AG04449 (cell line): Measurements from ENCODE around the gene ARPC1A.
A peak's percentile ranks its signal among the peaks of the same experiment; 100 is the strongest.

Experiments
- CTCF ChIA-PET: fragments of 350-600 bp; formaldehyde crosslinking; extraction: SDS; loops from one replicate; lab custom pipeline; 2021; ENCODE audit warnings: antibody characterized with exemption; lab: Yijun Ruan, JAX
- POLR2A ChIA-PET: fragments of 400-600, 350-600 bp; formaldehyde crosslinking; extraction: SDS; loops from one replicate; lab custom pipeline; 2020; ENCODE audit warnings: antibody characterized with exemption, inconsistent platforms; lab: Yijun Ruan, JAX
- DNase-seq: peaks from one replicate; pipeline ENCODE4 v3.0.0-alpha.2; 2010; ENCODE audit warnings: low read depth, low spot score
- H3K4me3 ChIP-seq: 2 replicates; pipeline ENCODE4 v1.5.1; 2011; ENCODE audit warnings: low read depth, mild to moderate bottlenecking, control low read depth, low read length
- TF ChIP-seq, protein P1 (sequence below): IDR thresholded peaks from one replicate; pipeline ENCODE4 v1.5.1; 2011; ENCODE audit warnings: mild to moderate bottlenecking, moderate library complexity, low read length, control low read depth, inconsistent platforms; ENCODE audit not compliant: insufficient read depth; ENCODE audit errors: missing control alignments

ARPC1A gene

DNA sequence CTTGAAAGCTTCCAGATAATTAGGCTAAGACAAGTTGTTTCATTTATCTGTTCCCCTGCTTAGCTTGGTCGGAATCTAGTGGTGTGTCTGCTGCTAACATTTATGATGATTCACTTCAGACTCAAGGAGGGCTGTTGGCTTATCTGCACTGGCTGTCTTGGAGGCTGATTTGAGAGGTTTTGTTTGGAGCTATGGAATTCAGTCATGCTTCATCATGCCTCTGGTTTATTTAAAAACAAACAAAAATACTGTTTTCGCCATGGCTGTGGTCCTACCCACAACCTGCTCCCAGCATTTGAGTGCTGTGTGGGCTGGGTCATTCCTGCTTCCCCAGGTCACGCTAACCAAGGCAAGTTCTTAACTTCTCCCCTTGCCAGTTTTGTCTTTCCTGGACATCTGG is 37.1 kb downstream of the ARPC1A start:
- ChIA-PET CTCF (interaction anchor here (1.9 kb wide), 1 partner anchor 52 kb away, joined by 5 read pairs; no protein-coding TSS in a partner anchor), POLR2A (interaction anchor here (1.2 kb wide), 1 partner anchor 13 kb away, joined by 4 read pairs; no protein-coding TSS in a partner anchor)
- TF ChIP-seq, protein P1, sequence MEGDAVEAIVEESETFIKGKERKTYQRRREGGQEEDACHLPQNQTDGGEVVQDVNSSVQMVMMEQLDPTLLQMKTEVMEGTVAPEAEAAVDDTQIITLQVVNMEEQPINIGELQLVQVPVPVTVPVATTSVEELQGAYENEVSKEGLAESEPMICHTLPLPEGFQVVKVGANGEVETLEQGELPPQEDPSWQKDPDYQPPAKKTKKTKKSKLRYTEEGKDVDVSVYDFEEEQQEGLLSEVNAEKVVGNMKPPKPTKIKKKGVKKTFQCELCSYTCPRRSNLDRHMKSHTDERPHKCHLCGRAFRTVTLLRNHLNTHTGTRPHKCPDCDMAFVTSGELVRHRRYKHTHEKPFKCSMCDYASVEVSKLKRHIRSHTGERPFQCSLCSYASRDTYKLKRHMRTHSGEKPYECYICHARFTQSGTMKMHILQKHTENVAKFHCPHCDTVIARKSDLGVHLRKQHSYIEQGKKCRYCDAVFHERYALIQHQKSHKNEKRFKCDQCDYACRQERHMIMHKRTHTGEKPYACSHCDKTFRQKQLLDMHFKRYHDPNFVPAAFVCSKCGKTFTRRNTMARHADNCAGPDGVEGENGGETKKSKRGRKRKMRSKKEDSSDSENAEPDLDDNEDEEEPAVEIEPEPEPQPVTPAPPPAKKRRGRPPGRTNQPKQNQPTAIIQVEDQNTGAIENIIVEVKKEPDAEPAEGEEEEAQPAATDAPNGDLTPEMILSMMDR = no peak
- peak; percentile 61 for DNase-seq
- H3K4me3 ChIP-seq = no peak overlapping the region

DNA sequence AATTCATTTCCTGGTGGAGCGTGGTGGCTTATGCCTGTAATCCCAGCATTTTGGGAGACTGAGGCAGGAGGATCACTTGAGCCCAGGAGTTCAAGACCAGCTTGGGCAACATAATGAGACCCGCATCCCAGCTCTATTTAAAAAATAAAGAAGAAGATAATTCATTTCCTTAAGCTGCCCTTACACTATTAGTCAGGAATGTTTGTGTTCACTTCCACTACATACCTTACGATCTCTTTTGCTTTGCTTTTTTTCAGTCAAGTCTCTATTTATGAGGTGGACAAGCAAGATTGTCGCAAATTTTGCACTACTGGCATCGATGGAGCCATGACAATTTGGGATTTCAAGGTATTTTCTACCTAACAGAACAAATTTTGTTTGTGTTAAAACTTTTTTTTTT is 37.6 kb downstream of the ARPC1A start:
- no peak overlapping the region for H3K4me3 ChIP-seq
- TF ChIP-seq, protein P1 = no peak
- CTCF ChIA-PET = interaction anchor here (1.9 kb wide), 1 partner anchor 52 kb away, joined by 5 read pairs; no protein-coding TSS in a partner anchor
- POLR2A ChIA-PET = interaction anchor here (1.2 kb wide), 1 partner anchor 12 kb away, joined by 4 read pairs; no protein-coding TSS in a partner anchor
- no peak for DNase-seq

DNA sequence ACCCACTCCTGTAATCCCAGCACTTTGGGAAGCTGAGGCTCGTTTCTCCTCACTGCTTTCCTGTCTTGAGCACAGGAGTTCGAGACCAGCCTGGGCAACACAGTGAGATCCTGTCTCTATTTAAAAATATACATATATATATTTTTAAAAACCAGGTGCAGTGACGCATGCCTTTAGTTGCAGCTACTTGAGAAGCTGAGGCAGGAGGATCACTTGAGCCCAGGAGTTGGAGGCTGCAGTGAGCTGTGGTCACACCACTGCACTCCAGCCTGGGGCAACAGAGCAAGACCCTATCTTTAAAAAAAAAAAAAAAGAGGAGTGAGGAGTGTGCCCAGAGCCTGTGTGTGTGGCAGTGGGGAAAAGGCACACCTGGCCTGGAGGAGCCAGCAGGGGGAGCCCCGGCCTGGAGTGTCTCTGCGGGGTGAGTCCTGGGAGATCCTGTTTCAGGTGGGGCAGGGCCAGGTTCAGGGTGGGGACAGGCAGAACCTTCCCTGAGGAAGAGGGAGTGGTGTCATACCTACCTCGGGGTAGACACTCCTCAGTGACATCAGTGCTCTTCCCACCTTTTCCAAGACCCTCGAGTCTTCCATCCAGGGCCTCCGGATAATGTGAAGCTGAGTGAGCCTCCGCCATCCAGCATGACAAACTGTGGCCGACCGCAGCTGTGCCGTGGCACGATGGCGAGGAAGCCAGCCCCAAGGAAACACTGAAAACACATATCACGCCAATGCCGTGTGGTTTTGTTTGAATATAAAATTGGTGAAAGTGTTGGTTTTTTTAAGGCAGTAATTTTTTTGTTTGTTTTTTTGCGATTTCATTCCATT is 39.8 kb downstream of the ARPC1A start:
- TF ChIP-seq, protein P1 = peak; percentile 63
- no peak overlapping the region for H3K4me3 ChIP-seq
- POLR2A ChIA-PET = no interaction called here
- CTCF ChIA-PET = interaction anchor here (0.8 to 1.7 kb wide), 5 partner anchors 8 to 51 kb away, joined by 3 to 5 read pairs (median 3); partner anchors contain the start of gene ARPC1B
- DNase-seq = no peak

DNA sequence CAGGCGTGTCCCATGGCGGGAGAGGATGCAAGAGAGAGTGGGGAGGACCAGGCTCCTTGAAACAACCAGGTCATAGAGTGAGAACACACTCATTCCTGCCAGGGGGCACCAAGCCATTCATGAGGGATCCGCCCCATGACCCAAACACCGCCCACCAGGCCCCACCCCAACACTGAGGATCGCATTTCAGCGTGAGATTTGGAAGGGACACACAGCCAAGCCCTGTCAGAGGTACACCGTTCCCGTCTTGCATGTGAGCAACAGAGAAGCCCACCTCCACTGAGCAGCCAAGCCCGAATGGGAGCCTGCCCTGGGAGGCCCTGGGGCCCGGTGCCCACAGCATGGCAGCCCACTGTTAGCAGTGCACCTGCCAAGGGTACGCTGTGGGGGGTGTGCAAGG is 40.9 kb downstream of the ARPC1A start:
- H3K4me3 ChIP-seq = no peak overlapping the region
- DNase-seq = no peak
- CTCF ChIA-PET = interaction anchor here (0.7 to 1.7 kb wide), 4 partner anchors 20 to 49 kb away, joined by 3 to 5 read pairs (median 3); no protein-coding TSS in a partner anchor
- POLR2A ChIA-PET = no interaction called here
- TF ChIP-seq, protein P1 = no peak

DNA sequence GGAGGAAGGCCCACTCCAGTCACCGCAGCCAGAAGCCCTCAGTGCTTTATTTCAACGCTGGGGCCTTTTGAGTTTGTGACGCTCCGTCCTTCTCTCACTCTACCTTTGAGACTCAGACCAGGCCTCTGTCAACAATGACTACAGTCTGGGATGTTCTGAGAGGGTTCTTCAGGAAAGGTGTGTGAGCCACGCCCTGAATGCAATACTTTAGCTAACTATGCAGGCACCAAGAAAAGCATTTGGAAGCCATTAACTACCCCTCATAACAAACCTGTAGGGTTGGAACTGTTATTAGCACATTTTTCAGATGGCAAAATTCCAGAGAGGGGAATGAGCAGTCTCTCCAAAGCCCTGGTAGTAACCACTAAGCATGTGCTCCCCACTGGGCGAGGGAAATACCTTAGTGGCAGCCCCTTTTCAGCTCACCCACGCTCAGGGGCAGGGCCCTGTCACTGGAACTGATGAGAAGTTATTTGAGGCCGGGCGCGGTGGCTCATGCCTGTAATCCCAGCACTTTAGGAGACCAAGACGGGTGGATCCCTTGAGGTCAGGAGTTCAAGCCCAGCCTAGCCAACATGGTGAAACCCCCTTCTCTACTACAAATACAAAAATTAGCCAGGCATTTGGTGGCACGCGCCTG is 43.2 kb downstream of the ARPC1A start:
- H3K4me3 ChIP-seq = no peak overlapping the region
- ChIA-PET POLR2A (no interaction called here), CTCF (no interaction called here)
- TF ChIP-seq, protein P1 = no peak
- no peak for DNase-seq
